SH-SY5Y (cell line): Measurements from ENCODE around the gene SETMAR.

ENCODE experiments used
- GATA2 ChIP-seq: IDR thresholded peaks from 2 replicates; pipeline ENCODE4 v1.6.1; 2011; ENCODE audit warnings: mild to moderate bottlenecking, low read depth, low read length
- GATA3 ChIP-seq: IDR thresholded peaks from 2 replicates; pipeline ENCODE4 v1.6.1; 2011; ENCODE audit warnings: low read depth, mild to moderate bottlenecking, low read length, moderate library complexity

DNA sequence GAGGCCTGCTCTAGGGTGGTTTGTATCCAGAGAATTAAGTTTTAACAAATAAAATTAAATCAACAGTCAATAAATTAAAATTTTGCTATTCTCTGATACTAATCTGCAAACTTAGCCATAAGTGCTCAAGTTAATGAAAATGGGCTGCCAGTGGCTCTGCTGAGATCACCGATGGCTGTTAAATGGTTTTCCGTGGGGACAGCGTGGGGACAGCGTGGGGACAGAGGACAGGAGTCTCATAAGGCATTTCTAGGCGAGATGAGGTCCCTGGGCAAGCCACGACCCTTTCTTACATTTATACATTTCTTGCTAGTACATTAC is 53.0 kb downstream of the SETMAR start:
- TF ChIP-seq GATA2 (peak; percentile 41; the same call in 1 of the 2 replicates), GATA3 (no peak)
